DMS114 treated with DMSO at 0.1 percent for 48 hours (cell line): ENCODE results near the gene FOLR2.
"Not testable (repeated sequence)": the region's sequence is repeated elsewhere in the genome, so short reads cannot be mapped to it uniquely, and the experiment has no call there.

Experiments
- DNase-seq: peaks from one replicate; lab custom pipeline; 2025; ENCODE audit not compliant: unreplicated experiment; lab: John Stamatoyannopoulos, UW

The FOLR2 gene

DNA sequence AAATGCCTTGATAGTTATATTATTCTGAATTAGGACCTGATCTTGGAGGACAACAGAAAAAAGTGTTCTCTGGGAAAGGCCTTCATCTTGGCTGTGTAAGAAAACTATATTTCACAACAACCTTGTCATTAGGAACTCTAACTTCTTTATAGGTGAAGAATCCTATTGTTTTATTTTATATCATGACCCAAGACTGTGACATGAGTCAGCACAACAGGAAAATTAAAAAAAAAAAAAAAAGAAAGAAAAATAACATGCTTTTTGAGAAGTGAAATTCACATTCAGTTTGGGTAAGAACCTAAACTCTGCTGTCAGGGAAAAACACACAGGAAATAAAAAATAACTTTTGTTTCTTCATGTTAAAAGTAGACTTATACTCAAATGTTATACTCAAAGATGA lies 11.7 kb upstream of the FOLR2 start:
- no peak for DNase-seq

GRCh38 chr11:72206794-72207193 lies 9.8 kb upstream of the FOLR2 start:
- not testable (repeated sequence) for DNase-seq

- no peak for DNase-seq
Observed at GRCh38 chr11:72208281-72208680, 8.3 kb upstream of the FOLR2 start.

DNA sequence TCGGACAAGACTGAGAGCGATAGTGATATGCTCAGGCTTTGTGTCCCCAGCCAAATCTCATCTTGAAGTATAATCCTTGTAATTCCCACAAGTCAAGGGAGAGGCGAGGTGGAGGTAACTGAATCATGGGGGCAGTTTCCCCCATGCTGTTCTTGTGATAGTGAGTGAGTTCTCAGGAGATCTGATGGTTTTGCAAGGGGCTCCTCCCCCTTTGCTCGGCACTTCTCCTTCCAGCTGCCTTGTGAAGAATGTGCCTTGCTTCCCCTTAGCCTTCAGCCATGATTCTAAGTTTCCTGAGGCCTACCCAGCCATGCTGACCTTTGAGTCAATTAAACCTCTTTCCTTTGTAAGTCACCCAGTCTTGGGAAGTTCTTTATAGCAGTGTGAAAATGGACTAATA lies 7.5 kb upstream of the FOLR2 start:
- no peak for DNase-seq

GRCh38 chr11:72217841-72218240 lies 1.2 kb downstream of the FOLR2 start:
- no peak for DNase-seq

GRCh38 chr11:72218251-72218745 lies 1.7 kb downstream of the FOLR2 start:
- no peak for DNase-seq

- no peak for DNase-seq
Observed at GRCh38 chr11:72220696-72221363, 4.2 kb downstream of the FOLR2 start.

- DNase-seq, result no peak
Observed at GRCh38 chr11:72221386-72222075, 4.9 kb downstream of the FOLR2 start.

DNA sequence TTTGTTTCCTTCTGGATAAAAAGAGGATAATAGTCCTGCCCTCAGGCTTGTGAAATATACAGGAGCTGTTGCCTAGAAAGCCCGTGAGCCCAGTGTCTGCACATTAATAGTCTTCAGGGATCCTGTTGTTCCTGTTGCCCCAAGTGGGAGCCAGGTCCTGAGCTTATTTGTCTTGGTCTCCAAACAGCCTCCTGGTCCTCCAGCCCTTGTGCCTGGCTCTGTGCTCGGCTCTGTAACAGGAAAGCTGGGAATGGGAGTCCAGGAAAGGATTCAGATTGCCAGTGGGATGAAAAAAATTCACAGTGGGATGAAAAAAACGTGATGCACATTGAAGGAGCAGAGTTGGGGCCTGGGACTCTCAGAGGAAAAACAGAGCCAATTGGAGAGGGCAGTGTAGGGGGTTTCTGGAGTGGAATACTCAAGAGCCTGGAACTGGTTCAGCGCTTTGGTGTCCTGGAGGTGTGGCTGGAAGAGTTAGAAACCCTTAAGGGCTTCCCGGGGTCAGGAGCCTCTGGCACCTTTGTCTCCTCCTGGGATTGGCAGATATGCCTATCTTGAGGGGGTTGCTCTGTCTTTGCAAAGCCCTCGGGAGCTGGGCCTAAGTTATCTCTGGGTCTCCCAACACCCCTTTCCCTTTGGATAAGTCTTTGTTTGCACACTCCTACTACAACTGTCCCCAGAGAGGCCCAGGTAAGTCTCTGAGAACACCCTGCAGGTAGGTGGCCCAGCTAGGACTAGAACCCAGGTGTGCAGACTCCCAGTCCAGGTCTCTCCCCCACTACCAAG lies 5.7 kb downstream of the FOLR2 start:
- DNase-seq, result no peak

- DNase-seq, result peak; percentile 64
Observed at GRCh38 chr11:72222907-72223614, 6.5 kb downstream of the FOLR2 start.

DNA sequence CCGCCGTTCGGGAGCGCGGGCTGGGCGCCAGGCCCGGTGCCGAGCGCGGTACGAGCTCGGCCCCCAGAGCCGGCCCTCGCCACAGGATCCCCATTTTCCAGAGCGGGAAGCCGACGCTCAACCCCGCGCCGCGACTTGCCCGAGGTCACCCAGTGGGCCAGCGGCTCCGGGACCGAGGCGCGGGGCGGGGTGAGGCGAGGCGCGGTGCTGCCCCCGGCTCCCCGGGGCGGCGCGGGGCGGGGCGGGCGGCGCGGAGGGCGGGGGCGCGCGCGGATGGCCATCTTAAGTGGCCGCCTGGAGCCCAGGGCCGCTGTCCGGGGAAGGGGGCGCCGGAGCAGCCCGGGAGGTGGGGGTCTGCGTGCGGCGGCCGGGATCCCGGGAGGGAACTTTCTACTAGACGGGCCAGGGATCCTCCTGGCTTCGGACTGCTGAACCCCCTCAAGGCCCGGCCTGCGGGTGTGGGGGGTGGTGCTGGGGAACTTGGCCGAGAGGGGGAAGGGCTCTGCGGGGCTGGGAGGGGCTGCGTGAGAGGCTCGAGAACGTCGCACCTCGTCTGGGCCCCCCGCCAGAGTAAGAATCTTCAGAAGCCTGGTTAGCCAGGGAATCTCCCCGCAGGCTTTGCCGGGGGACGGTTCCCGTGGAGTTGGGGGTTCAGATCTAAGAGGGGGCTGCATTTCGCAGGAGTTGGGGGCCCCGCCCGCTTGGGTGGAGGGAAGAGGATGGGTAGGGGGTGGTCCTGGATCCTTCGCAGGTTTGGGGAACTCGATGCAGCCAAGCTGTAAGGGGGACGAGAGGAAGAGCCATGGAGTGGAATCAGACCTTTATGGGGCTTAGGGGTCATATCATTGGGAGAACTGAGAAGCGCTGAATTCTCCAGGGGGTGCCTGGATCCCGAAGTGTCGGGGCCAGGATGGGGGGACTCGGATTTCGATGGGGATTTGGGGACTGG lies 7.3 kb downstream of the FOLR2 start:
- no peak for DNase-seq

- no peak for DNase-seq
Observed at GRCh38 chr11:72224564-72225410, 8.2 kb downstream of the FOLR2 start, which contains the start of gene INPPL1. INPPL1 (plus strand) TSS chr11:72224767; CDS start chr11:72224985, 218 bp downstream.

DNA sequence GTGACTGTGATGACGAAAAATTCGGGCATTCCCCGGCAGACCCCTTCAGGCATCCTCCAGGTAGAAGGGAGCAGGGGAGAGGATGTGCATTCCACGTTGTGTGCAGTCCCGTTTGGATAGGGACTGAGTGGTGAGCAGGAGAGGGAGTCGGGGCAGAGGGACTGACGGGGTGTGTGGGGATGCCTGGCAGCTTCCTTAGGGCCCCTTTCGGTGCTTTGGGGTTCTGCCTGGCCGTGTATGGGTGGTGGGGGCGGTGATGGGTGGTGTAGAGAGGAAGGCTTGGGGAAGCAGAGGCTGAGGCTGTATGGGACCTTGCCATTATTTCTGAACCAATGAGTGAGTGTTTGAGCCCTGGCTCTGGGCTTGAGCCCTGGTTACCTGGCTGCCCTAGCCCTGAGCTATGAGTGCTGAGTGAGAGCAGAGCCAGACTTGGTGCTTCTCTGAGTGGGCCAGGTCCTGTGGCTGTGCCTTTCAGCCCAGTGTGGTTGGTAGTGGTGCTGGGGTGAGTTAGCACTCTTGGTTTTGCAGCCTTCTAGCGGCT lies 8.9 kb downstream of the FOLR2 start:
- DNase-seq, result no peak

DNA sequence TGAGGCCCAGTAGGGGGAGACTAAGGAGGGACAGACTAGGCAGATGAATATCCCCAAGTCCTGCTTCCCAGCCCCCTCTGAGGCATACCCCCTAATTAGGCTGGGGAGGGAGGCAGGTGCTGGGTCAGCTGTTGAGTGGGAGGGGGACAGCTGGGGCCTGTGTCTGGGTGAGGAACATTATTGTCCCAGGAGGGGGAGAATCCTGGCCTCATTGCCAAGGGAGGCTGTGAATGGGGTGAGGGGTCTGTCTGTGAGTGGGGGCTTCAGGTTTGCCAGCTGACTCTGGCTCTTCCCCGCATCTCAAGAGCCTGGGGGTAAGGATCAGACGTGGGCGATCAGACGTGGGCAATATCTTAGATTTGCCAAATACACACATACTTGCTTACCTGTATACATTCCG lies 10.1 kb downstream of the FOLR2 start:
- DNase-seq, result no peak

GRCh38 chr11:72227316-72228228 lies 11.0 kb downstream of the FOLR2 start:
- no peak for DNase-seq

DNA sequence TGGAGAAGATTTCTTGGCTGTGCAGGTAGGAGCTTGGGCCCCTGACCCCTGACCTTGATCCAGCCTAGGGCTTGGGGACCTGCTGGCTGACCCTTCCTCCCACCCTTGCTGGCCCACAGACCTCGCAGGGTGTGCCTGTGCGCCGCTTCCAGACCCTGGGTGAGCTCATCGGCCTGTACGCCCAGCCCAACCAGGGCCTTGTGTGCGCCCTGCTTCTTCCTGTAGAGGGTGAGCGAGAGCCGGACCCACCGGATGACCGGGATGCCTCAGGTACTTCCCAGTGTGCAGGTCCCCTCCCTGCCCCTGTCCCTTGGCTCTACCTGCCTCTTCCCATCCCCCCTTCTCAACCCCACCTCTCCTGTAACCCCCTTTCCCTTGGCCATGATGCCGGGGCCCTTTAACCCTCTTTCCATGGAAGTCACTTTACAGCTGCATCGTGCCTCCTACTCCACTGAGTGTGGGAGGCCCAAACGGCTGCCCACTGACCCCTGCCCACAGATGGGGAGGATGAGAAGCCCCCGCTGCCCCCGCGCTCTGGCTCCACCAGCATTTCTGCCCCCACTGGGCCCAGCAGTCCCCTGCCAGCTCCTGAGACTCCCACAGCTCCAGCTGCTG lies 11.7 kb downstream of the FOLR2 start:
- no peak for DNase-seq

GRCh38 chr11:72228844-72229231 lies 12.2 kb downstream of the FOLR2 start:
- DNase-seq, result no peak
